GM10248 (cell line): ENCODE measurements around the gene ZNF423.

Experiments used
- CTCF ChIA-PET: fragments of 300-600 bp; sonication (Branson Sonifier 250); formaldehyde crosslinking; extraction: SDS; loops from one replicate; lab custom pipeline; 2021; ENCODE audit warnings: antibody characterized with exemption; lab: Yijun Ruan, JAX
- POLR2A ChIA-PET: fragments of 350-650 bp; sonication (Branson Sonifier 250); formaldehyde crosslinking; extraction: SDS; loops from one replicate; lab custom pipeline; 2020; ENCODE audit warnings: antibody characterized with exemption; lab: Yijun Ruan, JAX
- DNase-seq: peaks from one replicate; pipeline ENCODE4 v3.0.0; 2012; ENCODE audit errors: extremely low spot score
- TF ChIP-seq, protein P1 (sequence below): IDR thresholded peaks from 2 replicates; pipeline ENCODE4 v1.5.1; 2012; ENCODE audit warnings: mild to moderate bottlenecking, low read depth; ENCODE audit errors: extremely low read depth, missing control alignments, control extremely low read depth

Gene ZNF423

GRCh38 chr16:49653577-49653976, 202.3 kb downstream of the ZNF423 start:
- ChIA-PET POLR2A (no interaction called here), CTCF (interaction anchor here (0.6 to 2.2 kb wide), 2 partner anchors 9 to 24 kb away, joined by 3 to 4 read pairs; no protein-coding TSS in a partner anchor)
- DNase-seq = no peak
- TF ChIP-seq, protein P1, sequence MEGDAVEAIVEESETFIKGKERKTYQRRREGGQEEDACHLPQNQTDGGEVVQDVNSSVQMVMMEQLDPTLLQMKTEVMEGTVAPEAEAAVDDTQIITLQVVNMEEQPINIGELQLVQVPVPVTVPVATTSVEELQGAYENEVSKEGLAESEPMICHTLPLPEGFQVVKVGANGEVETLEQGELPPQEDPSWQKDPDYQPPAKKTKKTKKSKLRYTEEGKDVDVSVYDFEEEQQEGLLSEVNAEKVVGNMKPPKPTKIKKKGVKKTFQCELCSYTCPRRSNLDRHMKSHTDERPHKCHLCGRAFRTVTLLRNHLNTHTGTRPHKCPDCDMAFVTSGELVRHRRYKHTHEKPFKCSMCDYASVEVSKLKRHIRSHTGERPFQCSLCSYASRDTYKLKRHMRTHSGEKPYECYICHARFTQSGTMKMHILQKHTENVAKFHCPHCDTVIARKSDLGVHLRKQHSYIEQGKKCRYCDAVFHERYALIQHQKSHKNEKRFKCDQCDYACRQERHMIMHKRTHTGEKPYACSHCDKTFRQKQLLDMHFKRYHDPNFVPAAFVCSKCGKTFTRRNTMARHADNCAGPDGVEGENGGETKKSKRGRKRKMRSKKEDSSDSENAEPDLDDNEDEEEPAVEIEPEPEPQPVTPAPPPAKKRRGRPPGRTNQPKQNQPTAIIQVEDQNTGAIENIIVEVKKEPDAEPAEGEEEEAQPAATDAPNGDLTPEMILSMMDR = no peak

DNA sequence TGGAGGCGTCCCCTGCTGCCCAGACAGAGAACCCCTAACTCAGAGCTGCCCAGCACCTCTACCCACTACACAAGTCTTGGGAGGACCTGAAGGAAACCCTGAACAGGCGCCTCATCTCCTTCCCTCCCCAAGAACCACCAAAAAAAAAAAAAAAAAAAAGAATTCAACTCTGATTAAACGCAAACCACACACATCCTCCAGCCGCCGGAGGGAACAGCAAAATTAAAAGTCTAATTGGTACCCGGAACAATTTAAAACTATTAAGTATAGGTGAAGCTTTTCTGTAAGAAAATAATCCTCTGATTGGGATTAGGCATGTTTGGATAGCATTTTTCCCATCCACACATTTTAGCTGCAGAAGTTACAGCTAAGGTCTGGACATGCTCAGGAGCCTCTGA, 202.7 kb downstream of the ZNF423 start:
- DNase-seq = no peak
- CTCF ChIA-PET = interaction anchor here (0.6 to 2.2 kb wide), 2 partner anchors 9 to 25 kb away, joined by 3 to 4 read pairs; no protein-coding TSS in a partner anchor
- TF ChIP-seq, protein P1 = no peak
- POLR2A ChIA-PET = no interaction called here

DNA sequence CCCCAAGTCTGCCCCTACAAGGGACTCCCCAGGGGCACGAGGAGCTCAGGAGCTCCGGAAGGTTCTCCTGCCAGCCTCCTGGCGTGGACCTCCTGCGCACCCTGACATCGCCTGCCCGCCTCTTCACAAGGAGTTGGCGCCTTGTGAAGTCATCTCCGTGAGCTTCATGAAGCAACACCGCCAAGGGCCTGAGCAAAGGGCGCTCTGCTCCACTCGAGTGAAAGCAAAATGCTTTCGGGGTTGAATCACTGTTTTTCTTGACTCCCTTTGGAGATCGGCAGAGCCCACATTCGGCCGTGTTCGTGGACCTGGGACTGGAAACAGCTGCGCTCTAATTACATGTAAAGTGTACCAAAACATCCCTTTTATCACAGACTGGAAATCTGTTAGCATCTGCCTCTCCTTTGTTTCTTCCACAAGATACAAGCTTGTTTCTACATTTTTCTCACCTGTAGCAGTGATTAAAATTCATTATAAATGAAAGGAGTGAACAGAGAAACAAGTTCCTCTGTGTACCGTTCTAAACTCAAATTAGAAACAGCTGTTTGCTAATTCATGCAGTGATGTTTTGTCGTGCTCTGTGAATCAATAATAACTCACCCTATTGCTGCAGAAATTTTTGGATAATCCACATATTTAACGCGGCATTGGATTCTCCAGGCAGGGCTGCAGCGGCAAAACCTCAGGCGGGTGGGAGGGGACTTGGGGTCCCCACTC, 203.3 kb downstream of the ZNF423 start:
- TF ChIP-seq, protein P1 = no peak
- CTCF ChIA-PET = interaction anchor here (0.6 to 2.2 kb wide), 2 partner anchors 8 to 25 kb away, joined by 3 to 4 read pairs; no protein-coding TSS in a partner anchor
- POLR2A ChIA-PET = no interaction called here
- no peak for DNase-seq

DNA sequence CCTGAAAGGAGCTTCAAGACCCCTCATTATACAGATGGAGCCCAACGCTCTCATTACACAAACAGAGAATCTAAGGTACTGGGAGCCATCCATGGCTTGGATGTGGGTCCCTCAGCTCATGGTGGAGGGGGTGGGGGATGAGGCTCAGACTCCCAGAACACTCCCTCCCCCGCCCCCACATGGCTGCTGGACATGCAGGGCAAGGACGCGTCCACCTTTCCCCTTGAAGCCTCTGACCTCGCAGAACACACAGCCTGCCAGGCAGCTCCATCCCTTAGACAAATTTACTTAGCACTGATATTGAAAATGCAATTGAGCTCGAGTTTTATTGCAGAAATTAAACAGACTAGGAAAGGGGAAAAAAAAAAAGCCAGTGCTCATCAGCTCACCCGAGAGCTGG, 203.9 kb downstream of the ZNF423 start:
- ChIA-PET POLR2A (no interaction called here), CTCF (no interaction called here)
- DNase-seq = no peak
- TF ChIP-seq, protein P1 = no peak

DNA sequence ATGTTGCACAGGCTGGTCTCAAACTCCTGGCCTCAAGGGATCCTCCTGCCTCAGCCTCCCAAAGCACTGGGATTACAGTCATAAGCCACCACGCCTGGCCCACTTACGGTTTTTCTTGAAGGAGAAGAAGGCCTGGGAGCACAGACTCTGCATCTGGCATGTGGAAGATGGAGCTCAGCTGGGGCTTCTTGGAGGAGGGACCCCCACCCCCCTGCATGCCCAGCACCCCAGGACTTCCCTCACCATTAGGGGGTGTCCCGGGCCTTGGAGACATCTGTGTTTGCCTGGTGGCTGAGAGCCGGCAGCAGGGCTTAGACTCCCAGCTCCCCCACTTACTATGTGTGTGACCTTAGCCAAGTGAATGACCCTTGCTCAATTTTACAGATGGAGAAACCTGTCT, 204.7 kb downstream of the ZNF423 start:
- TF ChIP-seq, protein P1 = no peak
- no peak for DNase-seq
- CTCF ChIA-PET = no interaction called here
- POLR2A ChIA-PET = no interaction called here

GRCh38 chr16:49650603-49651002, 205.3 kb downstream of the ZNF423 start:
- POLR2A ChIA-PET = no interaction called here
- CTCF ChIA-PET = no interaction called here
- DNase-seq = no peak
- TF ChIP-seq, protein P1 = no peak
